ENCODE measurements around the gene TMEM151B. TPM values are rescaled to one million over a fixed set of nuclear protein-coding genes. Genes with fewer than 3 reads are reported as not detected.

The TMEM151B gene
- total RNA-seq: under 1 TPM; 0.12 to 0.19 TPM

GRCh38 chr6:44269921-44270525 lies at the start of gene TMEM151B:
TSS of gene TMEM151B (plus strand) at chr6:44270450. CDS start at chr6:44270743, 293 bp downstream.
- Histone ChIP-seq H3K9me3 (no peaks in the 10 kb centered on the region), H3K9ac (ENCODE audit: low read depth in 2 of 2, low read length in 2 of 2) (no peak within 1 kb of the TSS), H3K27me3 (peaks cover 33% of the 10 kb centered on the region), H3K36me3 (no peaks in the 10 kb centered on the region), H3K4me1 (no peaks in the 10 kb centered on the region), H3K27ac (no peak within 1 kb of the TSS), H3K4me3 (no peak within 1 kb of the TSS)
- intact Hi-C loops (cut with DNase I): loop anchor here (2.0 kb wide), 2 partner anchors 35 to 69 kb away; no protein-coding TSS in a partner anchor
- TF ChIP-seq CTCF (IDR thresholded peaks at IDR 0.05): no peak
- no peak for DNase-seq

GRCh38 chr6:44220913-44221290 lies 49.3 kb upstream of the TMEM151B start:
- H3K4me3 ChIP-seq: no peak overlapping the region

GRCh38 chr6:44221291-44221960 lies 48.8 kb upstream of the TMEM151B start:
- no peaks in the 10 kb centered on the region for H3K9me3 ChIP-seq
- no peak overlapping the region for H3K27ac ChIP-seq
- peak; percentile 97 for DNase-seq
- intact Hi-C loops (cut with DNase I): no loop called here
- H3K36me3 ChIP-seq: no peaks in the 10 kb centered on the region
- H3K9ac ChIP-seq (ENCODE audit: low read depth in 2 of 2, low read length in 2 of 2): peak overlapping the region in 1 of 2 donors; percentile 46
- TF ChIP-seq CTCF (IDR thresholded peaks at IDR 0.05): peak; percentile 75
- no peak overlapping the region for H3K4me3 ChIP-seq
- no peaks in the 10 kb centered on the region for H3K27me3 ChIP-seq
- peaks cover 7% of the 10 kb centered on the region for H3K4me1 ChIP-seq

More at GRCh38 chr6:44220913-44221290, 49.3 kb upstream of the TMEM151B start:
- no peak for TF ChIP-seq CTCF (IDR thresholded peaks at IDR 0.05)
- Histone ChIP-seq H3K36me3 (no peaks in the 10 kb centered on the region), H3K9me3 (no peaks in the 10 kb centered on the region), H3K27ac (no peak overlapping the region), H3K9ac (ENCODE audit: low read depth in 2 of 2, low read length in 2 of 2) (no peak overlapping the region), H3K27me3 (no peaks in the 10 kb centered on the region), H3K4me1 (peaks cover 4% of the 10 kb centered on the region)
- DNase-seq: no peak
- intact Hi-C loops (cut with DNase I): no loop called here

GRCh38 chr6:44221961-44222335 lies 48.3 kb upstream of the TMEM151B start:
- no peak for DNase-seq
- Histone ChIP-seq H3K4me3 (no peak overlapping the region), H3K4me1 (peaks cover 7% of the 10 kb centered on the region), H3K36me3 (no peaks in the 10 kb centered on the region), H3K27ac (no peak overlapping the region), H3K9me3 (no peaks in the 10 kb centered on the region), H3K9ac (ENCODE audit: low read depth in 2 of 2, low read length in 2 of 2) (peak overlapping the region in 1 of 2 donors; percentile 46), H3K27me3 (no peaks in the 10 kb centered on the region)
- intact Hi-C loops (cut with DNase I): no loop called here
- TF ChIP-seq CTCF (IDR thresholded peaks at IDR 0.05): no peak

GRCh38 chr6:44222486-44223318 lies 47.5 kb upstream of the TMEM151B start:
- no peak for DNase-seq
- H3K4me1 ChIP-seq: peaks cover 7% of the 10 kb centered on the region
- H3K9me3 ChIP-seq: no peaks in the 10 kb centered on the region
- no peaks in the 10 kb centered on the region for H3K27me3 ChIP-seq
- peak overlapping the region; percentile 55 to 64 for H3K9ac ChIP-seq (ENCODE audit: low read depth in 2 of 2, low read length in 2 of 2)
- H3K27ac ChIP-seq: peak overlapping the region; percentile 27
- intact Hi-C loops (cut with DNase I): no loop called here
- H3K36me3 ChIP-seq: no peaks in the 10 kb centered on the region
- TF ChIP-seq CTCF (IDR thresholded peaks at IDR 0.05): no peak
- H3K4me3 ChIP-seq: peak overlapping the region; percentile 67

Data from colonic mucosa (tissue), 4 donors.